ENCODE measurements around the gene DOK6.

DOK6 gene

GRCh38 chr18:69755856-69756496, 355.3 kb downstream of the DOK6 start:
- no peak for DNase-seq

DNA sequence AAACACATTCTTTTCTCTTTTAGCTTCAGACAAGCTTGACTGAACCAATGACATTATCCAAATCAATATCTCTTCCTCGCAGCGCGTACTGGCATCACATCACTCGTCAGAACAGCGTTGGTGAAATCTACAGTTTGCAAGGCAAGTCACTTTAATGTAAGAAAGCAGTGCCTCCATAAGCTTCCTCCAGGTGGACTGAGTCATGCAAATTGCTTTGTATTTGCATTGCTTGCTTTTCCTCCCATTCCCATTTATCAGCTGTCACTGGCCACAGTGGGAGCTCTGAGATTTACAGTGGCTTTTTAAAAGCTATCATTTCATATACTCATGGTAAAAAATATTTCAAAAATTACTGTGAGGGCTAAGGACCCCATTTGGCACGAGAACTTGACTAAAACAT, 357.0 kb downstream of the DOK6 start:
- no peak for DNase-seq

- no peak for DNase-seq
These were observed 357.8 kb downstream of the DOK6 start for GRCh38 chr18:69758458-69758857.

DNA sequence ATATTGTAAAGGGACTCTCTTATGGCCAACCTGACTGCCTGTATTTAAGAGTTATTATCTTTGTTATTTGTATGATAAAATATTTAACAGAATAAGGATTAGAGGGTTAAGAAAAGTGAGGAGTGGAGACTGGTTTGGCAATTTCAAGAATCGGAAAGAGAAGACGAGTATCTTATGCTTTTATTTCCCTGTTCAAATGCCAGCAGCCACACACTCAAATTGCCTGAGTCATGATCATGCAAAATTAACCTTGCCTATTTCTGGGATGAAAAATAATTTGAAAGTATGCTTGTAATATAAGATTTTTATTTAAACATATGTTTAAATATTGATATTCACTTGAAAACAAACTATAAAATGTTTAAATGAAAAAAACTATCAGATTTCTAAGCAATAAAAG, 358.4 kb downstream of the DOK6 start:
- DNase-seq = no peak

- DNase-seq = no peak
These were observed 362.3 kb downstream of the DOK6 start for GRCh38 chr18:69763002-69763401.

- DNase-seq = no peak
These were observed 363.1 kb downstream of the DOK6 start for GRCh38 chr18:69763821-69764220.

DNA sequence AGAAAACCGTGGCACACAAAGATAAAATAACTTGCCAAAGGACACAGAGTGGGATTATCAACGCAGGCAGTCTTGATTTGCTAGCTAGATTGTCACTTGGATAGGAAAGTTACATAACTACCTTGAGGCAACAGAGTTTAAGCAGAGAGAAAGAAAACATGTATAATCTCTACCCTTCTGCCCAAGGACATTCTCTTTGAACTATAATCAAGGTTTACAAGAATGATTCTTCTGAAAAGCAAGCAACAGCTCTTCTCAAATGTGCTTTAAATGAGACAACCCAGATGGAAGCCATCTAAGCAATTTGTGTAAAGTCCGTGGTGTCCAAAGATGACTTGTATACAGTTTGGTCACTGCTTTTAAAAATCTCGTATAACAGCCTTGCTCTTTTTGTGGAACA, 369.6 kb downstream of the DOK6 start:
- DNase-seq = no peak

DNA sequence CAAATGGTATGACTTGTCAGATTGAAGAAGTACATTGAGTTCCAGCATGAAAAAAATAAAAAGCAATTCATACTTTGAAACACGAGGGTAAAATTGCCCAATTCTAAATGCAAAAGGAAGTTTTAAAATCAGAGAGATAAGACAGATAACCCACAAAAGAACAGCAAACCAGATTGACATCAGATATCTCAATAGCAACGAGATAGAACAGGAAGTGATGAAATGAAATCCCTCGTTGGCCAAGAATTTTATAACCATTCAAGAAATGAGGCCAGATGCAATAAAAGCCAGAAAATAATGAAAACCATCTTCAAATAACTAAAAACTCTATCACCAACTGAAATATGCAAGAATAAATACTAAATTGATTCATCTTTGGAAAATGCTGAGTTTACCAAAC, 374.1 kb downstream of the DOK6 start:
- DNase-seq = no peak

GRCh38 chr18:69777248-69777647, 376.6 kb downstream of the DOK6 start:
- no peak for DNase-seq

DNA sequence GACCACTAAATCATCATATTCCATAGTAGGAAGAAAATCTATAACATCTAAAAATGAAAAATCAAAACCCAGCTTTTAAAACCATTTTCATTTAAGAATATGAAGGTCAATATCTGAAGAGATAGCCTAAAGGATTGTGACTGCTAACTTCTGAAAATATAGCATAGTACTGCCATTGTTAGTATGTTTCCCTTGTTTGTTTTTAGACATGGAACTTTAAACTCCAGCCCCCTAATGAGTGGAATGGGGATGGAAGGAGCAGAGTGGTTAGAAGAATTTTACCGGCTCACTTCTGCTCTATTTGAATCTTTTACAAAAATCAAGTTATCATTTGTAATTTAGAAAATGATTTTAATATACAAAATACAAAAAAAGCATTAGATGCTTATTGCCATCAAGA, 378.0 kb downstream of the DOK6 start:
- no peak for DNase-seq

- DNase-seq = no peak
These were observed 380.2 kb downstream of the DOK6 start for GRCh38 chr18:69780851-69781250.

DNA sequence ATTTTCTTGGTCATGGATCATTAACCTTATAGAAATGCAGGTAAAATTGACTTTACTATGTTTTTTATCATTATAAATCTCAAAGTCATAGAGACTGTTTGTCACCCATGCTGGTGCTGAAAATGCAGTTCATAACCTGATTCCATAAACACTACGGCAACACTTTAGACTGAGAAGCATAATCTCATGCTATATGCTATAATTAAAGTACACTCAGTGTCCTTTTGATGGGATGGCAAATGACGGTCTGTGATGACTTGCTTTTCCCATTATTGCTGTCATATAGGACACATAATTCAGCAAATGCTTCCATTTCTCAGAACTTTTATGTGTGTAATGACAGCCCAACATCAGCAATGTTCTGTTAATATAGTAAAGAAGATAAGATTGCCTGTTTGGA, 384.1 kb downstream of the DOK6 start:
- DNase-seq = no peak

DNA sequence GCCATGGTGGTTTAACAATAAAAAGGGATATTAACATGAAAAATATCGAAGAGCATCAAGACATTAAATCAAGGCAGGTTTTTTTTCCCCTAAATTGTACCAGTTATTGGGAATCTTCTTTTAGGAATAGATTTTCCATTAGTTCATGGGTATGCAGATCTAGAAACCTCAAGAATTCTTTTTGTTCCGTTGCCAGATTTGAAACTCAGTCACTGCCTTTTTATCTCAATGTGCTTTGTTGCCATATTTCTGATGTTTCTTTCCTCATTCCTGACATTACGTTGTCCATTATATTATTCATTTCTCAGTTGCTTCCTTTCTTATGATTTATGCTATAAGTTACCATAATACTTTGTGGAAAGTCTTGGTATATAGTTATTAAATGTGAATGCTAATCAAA, 384.8 kb downstream of the DOK6 start:
- DNase-seq = no peak

- no peak for DNase-seq
These were observed 385.7 kb downstream of the DOK6 start for GRCh38 chr18:69786427-69786826.

- DNase-seq = no peak
These were observed 387.3 kb downstream of the DOK6 start for GRCh38 chr18:69787825-69788547.

DNA sequence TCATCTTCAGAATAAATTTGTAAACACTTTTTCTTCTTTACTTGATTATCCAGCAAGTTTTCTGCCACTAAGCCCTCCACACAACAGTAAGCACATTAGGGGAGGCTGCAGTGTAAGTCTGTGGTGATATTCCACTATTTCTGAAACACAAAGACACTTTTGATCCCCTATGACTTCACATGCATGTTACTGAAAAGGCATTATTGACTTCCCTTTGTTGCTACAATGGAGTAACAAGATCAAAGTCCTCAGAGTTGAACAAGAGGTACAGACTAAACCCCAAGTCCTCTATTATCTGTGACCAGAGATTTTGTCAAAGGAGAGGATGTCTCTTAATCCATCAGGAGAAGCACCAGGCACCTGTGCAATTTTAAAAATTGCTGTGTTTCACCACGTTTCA, 389.1 kb downstream of the DOK6 start:
- no peak for DNase-seq

DNA sequence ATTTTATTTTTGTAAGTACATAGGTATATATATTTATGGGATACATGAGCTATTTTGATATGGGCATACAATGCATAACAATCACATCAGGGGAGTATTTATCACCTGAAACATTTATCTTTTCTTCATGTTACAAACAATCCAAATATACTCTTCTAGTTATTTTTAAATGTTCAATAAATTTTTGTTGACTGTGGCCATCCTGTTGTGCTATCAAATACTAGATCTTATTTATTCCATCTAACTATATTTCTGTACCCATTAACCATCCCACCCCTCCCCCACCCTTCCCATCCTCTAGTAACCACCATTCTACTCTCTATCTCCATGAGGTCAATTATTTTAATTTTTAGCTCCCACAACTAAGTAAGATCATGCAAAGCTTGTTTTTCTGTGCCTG, 390.0 kb downstream of the DOK6 start:
- no peak for DNase-seq

DNA sequence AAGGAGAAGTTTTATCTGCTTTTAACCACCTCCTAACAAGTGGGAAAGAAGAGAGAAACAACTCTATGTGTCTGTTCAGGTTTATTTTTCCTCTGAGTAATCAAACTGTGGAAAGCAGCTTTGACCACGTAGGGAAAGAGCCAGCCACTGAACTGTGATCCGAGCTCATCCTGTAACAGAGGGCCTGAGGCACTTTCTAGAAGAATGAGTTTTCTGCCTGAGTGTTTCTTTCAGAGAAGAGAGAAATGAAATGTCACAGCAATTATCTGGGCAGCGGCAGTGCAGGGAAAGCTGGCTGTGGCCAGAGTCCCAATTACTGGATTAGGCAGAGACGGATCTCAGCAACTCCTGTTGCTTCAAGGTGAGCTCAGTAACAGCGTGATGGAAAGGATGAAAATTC, 395.1 kb downstream of the DOK6 start:
- no peak for DNase-seq

GRCh38 chr18:69804776-69805501, 404.3 kb downstream of the DOK6 start:
- no peak for DNase-seq

- DNase-seq = no peak
These were observed 407.7 kb downstream of the DOK6 start for GRCh38 chr18:69808399-69808798.

- DNase-seq = no peak
These were observed 412.9 kb downstream of the DOK6 start for GRCh38 chr18:69813559-69813958.

- DNase-seq = no peak
These were observed 414.2 kb downstream of the DOK6 start for GRCh38 chr18:69814861-69815385.

DNA sequence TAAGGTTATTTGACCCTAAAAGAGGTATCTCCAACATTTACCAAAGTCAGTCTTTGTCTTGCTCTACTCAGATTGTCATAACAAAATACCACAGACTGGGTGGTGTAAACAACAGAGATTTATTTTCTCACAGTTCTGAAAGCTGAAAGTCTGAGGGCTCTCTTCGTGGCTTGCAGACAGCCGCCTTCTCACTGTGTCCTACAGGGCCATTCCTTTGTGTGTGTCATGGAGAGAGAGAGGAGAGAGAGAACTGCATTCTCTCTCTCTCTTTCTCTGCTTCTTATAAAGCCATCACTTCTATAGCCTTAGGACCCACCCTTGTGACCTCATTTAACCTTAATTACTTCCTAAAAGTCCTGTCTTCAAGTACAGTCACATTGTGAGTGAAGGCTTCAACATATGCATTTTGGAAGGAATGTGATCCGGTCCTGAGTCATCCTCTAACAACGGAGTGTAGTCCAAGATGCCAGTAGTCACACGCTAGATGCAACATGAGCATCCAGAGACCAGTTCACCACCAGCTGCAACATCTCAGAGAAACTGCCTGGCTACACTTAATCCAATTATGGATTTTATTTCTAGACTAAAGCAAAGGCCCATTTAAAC, 416.8 kb downstream of the DOK6 start:
- DNase-seq = no peak

DNA sequence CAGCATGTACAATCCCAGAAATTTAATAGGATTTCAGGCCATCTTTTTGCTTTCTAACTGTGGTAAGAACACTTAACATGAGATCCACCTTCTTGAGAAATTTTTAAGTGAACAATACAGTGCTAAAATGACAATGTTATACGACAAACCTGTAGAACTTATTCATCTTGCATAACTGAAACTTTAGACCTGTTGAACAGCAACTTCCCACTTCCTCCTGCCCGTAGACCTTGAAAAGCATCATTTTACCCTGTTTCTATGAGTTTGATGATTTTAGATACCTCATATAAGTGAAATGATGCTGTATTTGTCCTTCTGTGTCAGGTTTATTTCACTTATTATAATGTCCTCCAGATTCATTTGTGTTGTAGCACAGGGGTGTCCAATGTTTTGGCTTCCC, 418.8 kb downstream of the DOK6 start:
- no peak for DNase-seq

All from stimulated activated CD4-positive, alpha-beta T cell treated with anti-CD3 and anti-CD28 coated beads, Interleukin-15, amount 100 ng/mL, for 24 hours (primary cell).